GM19043 (cell line): ENCODE results near the gene ZDHHC14.

ENCODE experiments used
- ATAC-seq: cut with Tn5 transposase; IDR thresholded peaks from one replicate; pipeline ENCODE4 v1.9.1; 2021; ENCODE audit warnings: low read depth; ENCODE audit not compliant: unreplicated experiment

Gene ZDHHC14

GRCh38 chr6:157525918-157526425 is 145.0 kb downstream of the ZDHHC14 start:
- no peak for ATAC-seq

GRCh38 chr6:157527471-157527907 is 146.5 kb downstream of the ZDHHC14 start:
- ATAC-seq = peak; percentile 74

GRCh38 chr6:157528931-157529653 is 148.1 kb downstream of the ZDHHC14 start:
- no peak for ATAC-seq

- no peak for ATAC-seq
Measured at GRCh38 chr6:157529654-157530039, 148.7 kb downstream of the ZDHHC14 start.

- no peak for ATAC-seq
Measured at GRCh38 chr6:157530126-157530525, 149.1 kb downstream of the ZDHHC14 start.

- ATAC-seq = no peak
Measured at GRCh38 chr6:157530724-157531168, 149.8 kb downstream of the ZDHHC14 start.

- no peak for ATAC-seq
Measured at GRCh38 chr6:157531169-157531985, 150.4 kb downstream of the ZDHHC14 start.

GRCh38 chr6:157531986-157532365 is 151.0 kb downstream of the ZDHHC14 start:
- ATAC-seq = no peak

GRCh38 chr6:157533048-157533871 is 152.3 kb downstream of the ZDHHC14 start:
- no peak for ATAC-seq

GRCh38 chr6:157534134-157534871 is 153.3 kb downstream of the ZDHHC14 start:
- no peak for ATAC-seq

GRCh38 chr6:157534977-157535339 is 154.0 kb downstream of the ZDHHC14 start:
- no peak for ATAC-seq

- ATAC-seq = peak; percentile 68
Measured at GRCh38 chr6:157535340-157536222, 154.6 kb downstream of the ZDHHC14 start.

GRCh38 chr6:157536223-157536545 is 155.2 kb downstream of the ZDHHC14 start:
- no peak for ATAC-seq

- no peak for ATAC-seq
Measured at GRCh38 chr6:157537556-157537955, 156.6 kb downstream of the ZDHHC14 start.

- peak; percentile 41 for ATAC-seq
Measured at GRCh38 chr6:157538168-157538567, 157.2 kb downstream of the ZDHHC14 start.

- ATAC-seq = no peak
Measured at GRCh38 chr6:157538698-157539097, 157.7 kb downstream of the ZDHHC14 start.

- no peak for ATAC-seq
Measured at GRCh38 chr6:157539421-157539822, 158.4 kb downstream of the ZDHHC14 start.

- no peak for ATAC-seq
Measured at GRCh38 chr6:157539900-157540752, 159.1 kb downstream of the ZDHHC14 start.
